Measurements from ENCODE around the gene SAMD4A.

Gene SAMD4A

DNA sequence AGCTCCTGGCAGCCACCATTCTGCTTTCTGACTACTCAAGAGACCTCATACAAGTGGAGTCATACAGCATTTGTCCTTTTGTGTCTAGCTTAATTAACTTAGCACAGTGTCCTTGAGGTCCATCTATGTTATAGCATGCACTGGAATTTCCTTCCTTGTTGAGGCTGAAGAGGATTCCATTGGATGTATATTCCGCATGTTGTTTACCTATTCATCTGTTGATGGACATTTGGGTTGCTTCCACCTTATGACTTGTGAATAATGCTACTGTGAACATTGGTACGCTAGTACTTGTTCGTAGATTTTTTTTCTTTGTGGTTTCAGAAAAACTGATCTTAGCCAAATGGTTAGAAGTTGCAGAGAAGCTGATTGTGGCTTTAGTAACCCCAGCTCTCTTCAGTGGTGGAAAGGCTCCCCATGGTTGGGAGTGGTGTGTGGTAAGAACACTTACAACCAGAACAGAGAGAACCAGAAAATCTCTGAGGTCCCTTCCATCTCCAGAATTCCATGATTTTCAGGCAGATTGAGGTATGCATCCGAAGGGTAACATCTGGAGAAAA is 118.4 kb downstream of the SAMD4A start:
- H3K4me3 ChIP-seq (ENCODE audit: low read length): no peak overlapping the region
- peak; percentile 76 for DNase-seq (ENCODE audit: low read depth)

DNA sequence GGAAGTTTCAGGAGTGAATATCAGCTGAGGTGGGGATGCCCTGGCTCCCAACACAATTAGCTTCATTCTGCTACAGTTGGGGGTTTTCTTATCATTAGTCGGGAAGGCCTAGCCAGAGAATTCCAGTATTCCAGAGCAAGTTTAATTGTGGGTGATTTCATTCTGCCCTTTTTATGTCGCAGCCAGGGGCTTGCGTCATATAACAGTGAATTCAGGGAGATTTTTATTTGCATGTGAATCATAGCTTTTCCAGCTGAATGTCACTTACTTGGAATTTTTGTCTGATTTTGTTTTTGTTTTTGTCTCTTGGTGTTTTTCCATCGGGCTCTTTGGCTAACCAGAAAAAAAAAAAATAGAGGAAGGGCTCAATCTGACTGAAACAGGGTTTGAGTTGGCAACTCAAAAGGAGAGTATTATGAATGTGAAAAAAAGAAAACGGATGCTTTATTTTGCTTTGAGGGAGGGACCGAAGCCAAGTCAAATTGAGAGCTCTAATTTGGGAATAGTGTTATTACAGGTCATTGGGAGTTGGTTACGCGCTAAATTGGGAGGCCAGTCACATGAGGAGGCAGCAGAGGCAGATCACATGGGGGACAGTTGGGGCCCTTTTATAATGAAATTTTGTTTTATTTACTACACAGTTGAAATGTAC is 119.4 kb downstream of the SAMD4A start:
- TF ChIP-seq, protein P1, sequence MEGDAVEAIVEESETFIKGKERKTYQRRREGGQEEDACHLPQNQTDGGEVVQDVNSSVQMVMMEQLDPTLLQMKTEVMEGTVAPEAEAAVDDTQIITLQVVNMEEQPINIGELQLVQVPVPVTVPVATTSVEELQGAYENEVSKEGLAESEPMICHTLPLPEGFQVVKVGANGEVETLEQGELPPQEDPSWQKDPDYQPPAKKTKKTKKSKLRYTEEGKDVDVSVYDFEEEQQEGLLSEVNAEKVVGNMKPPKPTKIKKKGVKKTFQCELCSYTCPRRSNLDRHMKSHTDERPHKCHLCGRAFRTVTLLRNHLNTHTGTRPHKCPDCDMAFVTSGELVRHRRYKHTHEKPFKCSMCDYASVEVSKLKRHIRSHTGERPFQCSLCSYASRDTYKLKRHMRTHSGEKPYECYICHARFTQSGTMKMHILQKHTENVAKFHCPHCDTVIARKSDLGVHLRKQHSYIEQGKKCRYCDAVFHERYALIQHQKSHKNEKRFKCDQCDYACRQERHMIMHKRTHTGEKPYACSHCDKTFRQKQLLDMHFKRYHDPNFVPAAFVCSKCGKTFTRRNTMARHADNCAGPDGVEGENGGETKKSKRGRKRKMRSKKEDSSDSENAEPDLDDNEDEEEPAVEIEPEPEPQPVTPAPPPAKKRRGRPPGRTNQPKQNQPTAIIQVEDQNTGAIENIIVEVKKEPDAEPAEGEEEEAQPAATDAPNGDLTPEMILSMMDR (IDR thresholded peaks at IDR 0.05; ENCODE audit: insufficient read depth, low read depth, low read length, missing control alignments): no peak
- DNase-seq (ENCODE audit: low read depth): peak; percentile 46
- no peak overlapping the region for H3K4me3 ChIP-seq (ENCODE audit: low read length)

More for the DNA sequence above, 118.4 kb downstream of the SAMD4A start:
- TF ChIP-seq, protein P1 (IDR thresholded peaks at IDR 0.05; ENCODE audit: insufficient read depth, low read depth, low read length, missing control alignments): no peak

DNA sequence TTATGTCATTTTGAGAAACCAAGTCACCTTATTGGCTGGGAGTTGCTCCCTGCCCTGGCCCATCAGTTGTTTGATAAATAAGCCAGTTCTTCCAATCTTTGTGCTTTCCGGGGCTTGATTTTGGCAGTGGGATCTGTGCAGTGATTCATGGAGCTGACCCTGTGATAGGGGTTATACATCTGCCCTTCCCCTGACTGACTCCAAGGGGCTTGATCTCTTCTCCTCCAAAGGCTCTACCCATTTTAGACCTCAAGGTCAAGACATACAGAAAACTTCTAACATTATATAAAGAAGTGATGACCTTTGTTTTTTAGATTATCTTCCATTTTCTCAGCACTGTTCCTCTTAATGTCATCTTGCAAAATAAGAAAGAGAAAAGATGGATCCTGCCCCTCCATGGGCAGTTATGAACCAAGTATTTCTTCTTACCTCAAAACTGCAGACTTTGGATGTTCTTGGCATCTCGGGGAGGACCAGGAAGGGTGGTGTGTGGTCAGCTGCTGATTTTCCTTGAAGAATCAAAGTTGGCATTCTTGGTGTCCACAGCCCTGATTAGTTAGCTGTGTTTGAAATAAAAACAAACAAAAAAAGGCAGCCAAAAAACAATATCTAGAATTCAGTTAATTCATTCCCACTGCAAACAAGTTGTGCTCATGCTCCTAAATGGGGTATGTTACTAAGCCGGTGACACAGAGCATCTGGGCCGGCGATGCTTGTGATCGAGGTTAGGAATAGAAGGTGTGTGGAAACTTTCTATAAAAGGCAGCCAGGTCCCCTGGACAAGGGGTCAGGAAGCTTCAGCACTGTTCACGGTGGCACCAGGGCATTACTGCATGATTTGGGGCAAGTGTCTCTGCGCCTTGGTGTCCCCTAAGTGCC is 120.2 kb downstream of the SAMD4A start:
- TF ChIP-seq, protein P1 (IDR thresholded peaks at IDR 0.05; ENCODE audit: insufficient read depth, low read depth, low read length, missing control alignments): no peak
- H3K4me3 ChIP-seq (ENCODE audit: low read length): no peak overlapping the region
- DNase-seq (ENCODE audit: low read depth): no peak

DNA sequence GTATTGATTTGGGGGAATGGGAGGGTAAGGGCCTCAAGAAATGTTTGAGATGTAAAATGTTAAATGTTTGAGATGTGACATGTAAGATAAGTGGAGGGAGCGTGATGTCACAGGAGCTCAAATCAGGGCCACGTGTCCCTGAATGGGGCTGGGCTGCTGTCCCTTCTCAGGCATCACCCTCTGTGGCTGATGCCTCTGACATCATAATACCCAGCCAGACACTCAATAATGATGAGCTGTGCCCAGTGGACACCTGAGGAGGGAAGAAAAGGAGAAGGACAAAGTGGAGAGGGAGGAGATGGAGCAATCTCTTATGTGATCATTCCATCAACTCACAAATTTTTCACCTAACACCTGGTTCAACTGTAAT is 120.8 kb downstream of the SAMD4A start:
- DNase-seq (ENCODE audit: low read depth): no peak
- no peak overlapping the region for H3K4me3 ChIP-seq (ENCODE audit: low read length)
- TF ChIP-seq, protein P1 (IDR thresholded peaks at IDR 0.05; ENCODE audit: insufficient read depth, low read depth, low read length, missing control alignments): no peak

DNA sequence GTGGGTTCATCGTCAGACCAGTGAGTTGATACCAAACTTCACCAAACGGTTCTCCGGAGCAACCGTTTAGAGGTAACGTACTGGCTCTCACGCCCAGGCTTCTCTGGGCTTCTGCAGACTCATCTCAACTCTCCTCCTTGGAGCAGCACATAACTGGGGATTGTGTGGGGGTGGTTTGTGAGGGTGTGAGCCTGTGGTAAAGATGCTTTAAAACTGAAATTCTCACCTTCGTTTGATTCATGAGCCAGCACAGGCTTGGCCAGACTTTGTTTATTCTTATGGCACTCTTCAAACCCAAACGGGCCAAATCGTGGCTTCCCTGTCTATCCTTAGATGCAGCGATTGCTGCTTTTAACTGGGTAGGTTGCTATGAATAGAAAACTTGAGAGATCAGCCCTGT is 121.3 kb downstream of the SAMD4A start:
- no peak for DNase-seq (ENCODE audit: low read depth)
- TF ChIP-seq, protein P1 (IDR thresholded peaks at IDR 0.05; ENCODE audit: insufficient read depth, low read depth, low read length, missing control alignments): no peak
- no peak overlapping the region for H3K4me3 ChIP-seq (ENCODE audit: low read length)

DNA sequence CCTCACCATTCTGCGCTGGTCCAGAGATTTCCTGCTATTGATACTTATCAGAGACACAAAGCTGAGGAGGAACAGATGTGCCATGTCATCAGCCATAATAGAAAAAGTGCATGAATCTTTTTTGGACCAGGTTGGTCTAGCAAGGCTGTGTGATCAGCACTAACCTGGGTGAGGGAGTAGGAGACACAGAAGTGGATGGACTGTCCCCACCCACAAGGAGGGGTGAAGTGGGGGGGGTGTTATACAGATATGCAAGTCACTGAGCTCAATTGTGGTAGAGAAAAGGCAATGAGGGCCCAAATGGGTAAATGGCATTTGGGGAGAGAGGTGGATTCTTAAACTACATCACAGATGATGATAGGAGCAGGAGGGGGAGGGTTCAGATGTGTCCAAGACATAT is 123.0 kb downstream of the SAMD4A start:
- TF ChIP-seq, protein P1 (IDR thresholded peaks at IDR 0.05; ENCODE audit: insufficient read depth, low read depth, low read length, missing control alignments): no peak
- no peak for DNase-seq (ENCODE audit: low read depth)

More for the DNA sequence above, 123.0 kb downstream of the SAMD4A start:
- no peak overlapping the region for H3K4me3 ChIP-seq (ENCODE audit: low read length)
